H1 (cell line): ENCODE measurements around the gene ASCC1. TPM values are rescaled to one million over a fixed set of nuclear protein-coding genes. Genes with fewer than 3 reads are reported as not detected.

ENCODE experiments used
- BRCA1 ChIP-seq: IDR thresholded peaks from 2 replicates; pipeline ENCODE4 v1.6.1; 2012; ENCODE audit warnings: low read depth, low read length, improper control_type of control experiment
- FOSL1 ChIP-seq: IDR thresholded peaks from 2 replicates; pipeline ENCODE4 v1.6.1; 2011; ENCODE audit warnings: mild to moderate bottlenecking, low read depth, low read length, moderate library complexity; ENCODE audit not compliant: insufficient read depth
- POLR2A ChIP-seq, 2 experiments: IDR thresholded peaks; 1 replicate in 1 of 2; 2 replicates in 1 of 2; pipeline ENCODE4 v1.6.1; 2011; ENCODE audit warnings: low read depth in 2 of 2, low read length in 2 of 2, mild to moderate bottlenecking in 2 of 2; ENCODE audit errors: control extremely low read depth in 1 of 2
- POU5F1 ChIP-seq: IDR thresholded peaks from 2 replicates; pipeline ENCODE4 v1.6.1; 2011; ENCODE audit warnings: low read depth, mild to moderate bottlenecking, low read length, moderate library complexity
- RFX5 ChIP-seq: IDR thresholded peaks from 2 replicates; pipeline ENCODE4 v1.6.1; 2011; ENCODE audit warnings: low read depth, low read length, improper control_type of control experiment, borderline replicate concordance
- SP1 ChIP-seq: IDR thresholded peaks from 2 replicates; pipeline ENCODE4 v1.6.1; 2011; ENCODE audit warnings: low read depth, low read length
- SUZ12 ChIP-seq: fragments of 200-600 bp; sonication (generic); IDR thresholded peaks from 2 replicates; pipeline ENCODE4 v1.6.1; 2012; ENCODE audit warnings: mild to moderate bottlenecking, inconsistent platforms, low read length, moderate library complexity, mixed read lengths
- TAF7 ChIP-seq: optimal IDR thresholded peaks from 2 replicates; pipeline ENCODE3; 2011; ENCODE audit warnings: low read depth, mild to moderate bottlenecking, inconsistent platforms, low read length, moderate library complexity, borderline replicate concordance
- ZNF274 ChIP-seq: IDR thresholded peaks from 2 replicates; pipeline ENCODE4 v1.7.0; 2012; ENCODE audit warnings: low read length, borderline replicate concordance; ENCODE audit errors: extremely low read depth
- polyA plus RNA-seq, 7 experiments: library from polyadenylated mRNA; depleted of rRNA in 3 of 7; stranded (reverse) in 5 of 7; unstranded in 2 of 7; fragments of >200 nt in 5 of 7; fragments of 200-250 nt in 2 of 7; gene quantifications; 1 replicate in 5 of 7; 2 replicates in 1 of 7; 4 replicates in 1 of 7; pipeline versions ENCODE4 v1.2.1 to v1.2.3, GENCODE V29; 2011 to 2013; ENCODE audit warnings: missing spikeins in 2 of 7, mixed read lengths in 2 of 7
- total RNA-seq: library from RNA; stranded (reverse); fragmentation: NEBNext Ultra II Directional; extraction: Animal tissue kit (Norgen Biotek cat#: 25700); gene quantifications from 2 replicates; pipeline ENCODE4 v1.2.1, GENCODE V29; 2021

Gene ASCC1
- total and polyA plus RNA-seq, 2 of the 8 experiments (the other 6 are each of a cell fraction or from before 2014, with no cell fraction given): 25.6 to 35.8 TPM

- TF ChIP-seq RFX5: no peak
- TF ChIP-seq SP1: no peak
- no peak for TF ChIP-seq ZNF274
- no peak for TF ChIP-seq BRCA1
- TF ChIP-seq POU5F1: no peak
- TF ChIP-seq SUZ12: no peak
- TF ChIP-seq POLR2A (IDR thresholded peaks at IDR 0.05; ENCODE audit: control extremely low read depth in 1 of 2, low read depth in 2 of 2, low read length in 2 of 2): no peak
- TF ChIP-seq TAF7: no peak
- TF ChIP-seq FOSL1: no peak
Measured at GRCh38 chr10:72134785-72135767, 81.0 kb downstream of the ASCC1 start (continued).
